Globus pallidus (tissue), 1 donor: ENCODE results near the gene DRAM2.
"Not testable (repeated sequence)": the region's sequence is repeated elsewhere in the genome, so short reads cannot be mapped to it uniquely, and the experiment has no call there.

Experiments
- DNase-seq: peaks from one replicate; pipeline ENCODE4 v3.0.0-alpha.2; 2015; ENCODE audit warnings: low spot score

DRAM2 gene

GRCh38 chr1:111079329-111079728, 60.6 kb downstream of the DRAM2 start:
- not testable (repeated sequence) for DNase-seq

- DNase-seq = not testable (repeated sequence)
These were observed 62.6 kb downstream of the DRAM2 start for GRCh38 chr1:111077312-111077711.
